Esophagus squamous epithelium (tissue), 5 donors: ENCODE measurements around the gene SCG2. TPM values are rescaled to one million over a fixed set of nuclear protein-coding genes. Genes with fewer than 3 reads are reported as not detected.
"Not testable (repeated sequence)": the region's sequence is repeated elsewhere in the genome, so short reads cannot be mapped to it uniquely, and the experiment has no call there.

Experiments used
- DNase-seq: peaks from one replicate; lab custom pipeline; 2025; lab: John Stamatoyannopoulos, UW
- H3K27ac ChIP-seq, 4 donors: fragments of 200-600 bp; sonication (generic); one replicate each; pipeline ENCODE4 v1.5.1; 2016 to 2019; ENCODE audit warnings: mild to moderate bottlenecking in 1 of 4
- H3K27me3 ChIP-seq, 4 donors: fragments of 200-600 bp; sonication (generic); 1 replicate in 3 of 4; 2 replicates in 1 of 4; pipeline versions ENCODE4 v1.5.1 to v1.6.0; 2017 to 2021; ENCODE audit warnings: antibody characterized with exemption in 1 of 4
- H3K36me3 ChIP-seq, 3 donors: fragments of 200-600 bp; sonication (generic); one replicate each; pipeline ENCODE4 v1.5.1; 2016 to 2019
- H3K4me1 ChIP-seq, 3 donors: fragments of 200-600 bp; sonication (generic); one replicate each; pipeline ENCODE4 v1.5.1; 2017 to 2019
- H3K4me3 ChIP-seq, 4 donors: fragments of 200-600 bp; sonication (generic); 1 replicate in 3 of 4; 2 replicates in 1 of 4; pipeline ENCODE4 v1.5.1; 2016 to 2019; ENCODE audit warnings: mild to moderate bottlenecking in 2 of 4, moderate library complexity in 1 of 4
- H3K9me3 ChIP-seq, 3 donors: fragments of 200-600 bp; sonication (generic); one replicate each; pipeline ENCODE4 v1.5.1; 2016 to 2019
- CTCF ChIP-seq, 6 experiments: fragments of 450-650 bp in 4 of 6; fragments of 200-600 bp in 2 of 6; sonication (generic) in 2 of 6; IDR thresholded peaks; one replicate each; pipeline ENCODE4 v1.5.1; 2016 to 2019; ENCODE audit warnings: antibody characterized with exemption in 6 of 6, mild to moderate bottlenecking in 4 of 6, moderate library complexity in 4 of 6
- POLR2A ChIP-seq, 4 donors: fragments of 450-650 bp; IDR thresholded peaks; one replicate each; pipeline ENCODE4 v1.6.1; 2017; ENCODE audit warnings: antibody characterized with exemption in 4 of 4, mild to moderate bottlenecking in 4 of 4, moderate library complexity in 3 of 4
- WGBS, 2 donors: methylation state at CpG; one replicate each; pipeline ENCODE4 v1.1.5; 2018; 5-methylcytosine and 5-hydroxymethylcytosine counted together
- intact Hi-C: fragments of 100-400 bp; cut with DNase I; formaldehyde crosslinking; loops from one replicate; pipeline ENCODE4 v1.15.0; 2022
- total RNA-seq, 4 donors: library from RNA; depleted of rRNA; stranded (reverse); fragments of >200 nt; gene quantifications; one replicate each; pipeline ENCODE4 v1.1.0, GENCODE V29; 2016
- donor health status: DM: yes; HTN: yes; CAD: no.

SCG2 gene
- total RNA-seq, 4 donors from 2014 or later: 0.13 to 0.18 TPM; not detected in 2

GRCh38 chr2:223597076-223597475 is 5.1 kb downstream of the SCG2 start:
- H3K9me3 ChIP-seq: no peaks in the 10 kb centered on the region
- DNase-seq: no peak
- no peak overlapping the region for H3K27ac ChIP-seq
- no peaks in the 10 kb centered on the region for H3K27me3 ChIP-seq
- H3K4me1 ChIP-seq: peaks cover 0 to 2% (median 0%) of the 10 kb centered on the region in 3 donors
- H3K4me3 ChIP-seq: no peak overlapping the region
- TF ChIP-seq POLR2A (IDR thresholded peaks at IDR 0.05) (no peak), CTCF (IDR thresholded peaks at IDR 0.05) (no peak)
- intact Hi-C loops: no loop called here
- H3K36me3 ChIP-seq: no peaks in the 10 kb centered on the region

GRCh38 chr2:223596208-223596607 is 6.0 kb downstream of the SCG2 start:
- no peaks in the 10 kb centered on the region for H3K36me3 ChIP-seq
- no peaks in the 10 kb centered on the region for H3K9me3 ChIP-seq
- 77 to 88% methylated on average over 1 of the region's 1 CpG for WGBS, 2 donors
- H3K4me1 ChIP-seq: no peaks in the 10 kb centered on the region
- no peak overlapping the region for H3K4me3 ChIP-seq
- intact Hi-C loops: no loop called here
- DNase-seq: no peak
- no peak for TF ChIP-seq CTCF (IDR thresholded peaks at IDR 0.05)
- no peak for TF ChIP-seq POLR2A (IDR thresholded peaks at IDR 0.05)
- H3K27me3 ChIP-seq: no peaks in the 10 kb centered on the region
- no peak overlapping the region for H3K27ac ChIP-seq

- 62 to 75% methylated on average over 4 of the region's 4 CpGs for WGBS, 2 donors
- H3K36me3 ChIP-seq: no peaks in the 10 kb centered on the region
- TF ChIP-seq POLR2A (IDR thresholded peaks at IDR 0.05) (no peak), CTCF (IDR thresholded peaks at IDR 0.05) (no peak)
- H3K27me3 ChIP-seq: no peaks in the 10 kb centered on the region
- no peak overlapping the region for H3K4me3 ChIP-seq
- no peak for DNase-seq
- H3K9me3 ChIP-seq: no peaks in the 10 kb centered on the region
- H3K27ac ChIP-seq: no peak overlapping the region
- intact Hi-C loops: no loop called here
- no peaks in the 10 kb centered on the region for H3K4me1 ChIP-seq
These were observed 7.3 kb downstream of the SCG2 start for GRCh38 chr2:223594831-223595230.

- H3K27me3 ChIP-seq: no peaks in the 10 kb centered on the region
- TF ChIP-seq CTCF (IDR thresholded peaks at IDR 0.05) (no peak), POLR2A (IDR thresholded peaks at IDR 0.05) (no peak)
- H3K27ac ChIP-seq: no peak overlapping the region
- H3K4me3 ChIP-seq: no peak overlapping the region
- intact Hi-C loops: no loop called here
- WGBS, 2 donors: 77 to 84% methylated on average over 2 of the region's 2 CpGs
- H3K4me1 ChIP-seq: no peaks in the 10 kb centered on the region
- H3K9me3 ChIP-seq: no peaks in the 10 kb centered on the region
- no peak for DNase-seq
- H3K36me3 ChIP-seq: no peaks in the 10 kb centered on the region
These were observed 7.9 kb downstream of the SCG2 start for GRCh38 chr2:223594259-223594658.

GRCh38 chr2:223592689-223593088 is 9.5 kb downstream of the SCG2 start:
- H3K27ac ChIP-seq, H3K9me3 ChIP-seq, H3K36me3 ChIP-seq, H3K4me3 ChIP-seq, intact Hi-C loops, DNase-seq, H3K27me3 ChIP-seq, H3K4me1 ChIP-seq: not testable (repeated sequence)
- WGBS, 2 donors: 78 to 85% methylated on average over 1 of the region's 1 CpG

- no peaks in the 10 kb centered on the region for H3K36me3 ChIP-seq
- no peak for DNase-seq
- no peak overlapping the region for H3K4me3 ChIP-seq
- no peak for TF ChIP-seq POLR2A (IDR thresholded peaks at IDR 0.05)
- H3K4me1 ChIP-seq: no peaks in the 10 kb centered on the region
- no peaks in the 10 kb centered on the region for H3K9me3 ChIP-seq
- 83 to 96% methylated on average over 1 of the region's 1 CpG for WGBS, 2 donors
- intact Hi-C loops: no loop called here
- H3K27ac ChIP-seq: no peak overlapping the region
- no peaks in the 10 kb centered on the region for H3K27me3 ChIP-seq
These were observed 10.6 kb downstream of the SCG2 start for GRCh38 chr2:223591596-223591995.
